ENCODE data around the gene RPL10.
"Not testable (repeated sequence)": the region's sequence is repeated elsewhere in the genome, so short reads cannot be mapped to it uniquely, and the experiment has no call there.

RPL10 gene

DNA sequence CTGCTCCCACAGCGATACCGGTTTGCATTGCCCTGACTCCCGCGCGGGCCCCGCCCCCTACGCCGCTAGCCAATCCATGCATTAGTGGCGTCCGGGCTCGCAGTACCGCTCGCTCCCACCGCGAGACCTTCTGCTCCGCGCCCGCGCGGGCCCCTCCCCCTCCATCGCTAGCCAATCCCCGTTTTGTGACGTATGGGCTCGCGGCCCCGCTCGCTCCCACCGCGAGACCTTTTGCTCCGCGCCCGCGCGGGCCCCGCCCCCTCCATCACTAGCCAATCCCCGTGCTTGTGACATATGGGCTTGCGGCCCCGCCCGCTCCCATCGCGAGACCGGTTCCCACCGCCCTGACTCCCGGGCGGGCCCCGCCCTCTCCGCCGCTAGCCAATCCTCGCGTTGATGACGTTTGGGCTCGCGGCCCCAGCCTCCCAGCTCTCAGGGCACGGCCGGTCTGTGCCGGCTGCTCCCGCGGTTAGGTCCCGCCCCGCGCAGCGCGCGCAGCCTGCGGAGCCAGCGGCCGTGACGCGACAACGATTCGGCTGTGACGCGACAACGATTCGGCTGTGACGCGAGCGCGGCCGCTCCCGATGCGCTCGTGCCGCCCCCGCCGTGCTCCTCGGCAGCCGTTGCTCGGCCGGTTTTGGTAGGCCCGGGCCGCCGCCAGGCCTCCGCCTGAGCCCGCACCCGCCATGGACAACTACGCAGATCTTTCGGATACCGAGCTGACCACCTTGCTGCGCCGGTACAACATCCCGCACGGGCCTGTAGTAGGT, 19.2 kb upstream of the RPL10 start, which contains the start of gene EMD:
EMD (plus strand) TSS at position 497 of the 770 bp plus-strand sequence; CDS start at position 687, 190 bp downstream.
- peak; percentile 95 for DNase-seq

DNA sequence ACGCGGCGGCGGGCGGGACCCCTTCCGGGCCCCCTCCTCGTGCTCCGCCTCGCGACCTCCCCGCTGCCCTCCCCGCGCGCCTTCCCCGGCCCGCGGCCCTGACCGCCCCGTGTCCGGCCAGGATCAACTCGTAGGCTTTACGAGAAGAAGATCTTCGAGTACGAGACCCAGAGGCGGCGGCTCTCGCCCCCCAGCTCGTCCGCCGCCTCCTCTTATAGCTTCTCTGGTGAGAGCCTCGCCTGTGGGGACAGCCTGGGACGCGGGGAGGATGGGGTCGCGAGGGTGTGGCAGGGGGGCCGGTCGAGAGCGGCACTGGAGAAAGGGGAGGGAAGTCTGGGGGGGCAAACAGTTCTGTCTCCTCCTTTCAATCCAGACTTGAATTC, 18.6 kb upstream of the RPL10 start:
- no peak for DNase-seq

DNA sequence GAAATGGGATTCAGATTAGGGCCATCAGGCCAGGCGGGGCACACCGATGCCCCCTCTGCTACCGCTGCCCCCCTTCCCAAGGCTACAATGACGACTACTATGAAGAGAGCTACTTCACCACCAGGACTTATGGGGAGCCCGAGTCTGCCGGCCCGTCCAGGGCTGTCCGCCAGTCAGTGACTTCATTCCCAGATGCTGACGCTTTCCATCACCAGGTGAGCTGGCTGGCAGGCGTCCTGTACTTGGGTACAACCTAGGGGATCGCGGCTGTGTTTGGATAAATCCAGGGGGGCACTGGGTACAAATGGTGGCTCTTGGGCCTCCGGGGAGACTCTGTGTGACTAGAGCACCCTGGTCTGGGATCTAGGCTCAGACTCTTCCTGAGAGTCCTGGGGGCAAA, 18.0 kb upstream of the RPL10 start:
- no peak for DNase-seq

DNA sequence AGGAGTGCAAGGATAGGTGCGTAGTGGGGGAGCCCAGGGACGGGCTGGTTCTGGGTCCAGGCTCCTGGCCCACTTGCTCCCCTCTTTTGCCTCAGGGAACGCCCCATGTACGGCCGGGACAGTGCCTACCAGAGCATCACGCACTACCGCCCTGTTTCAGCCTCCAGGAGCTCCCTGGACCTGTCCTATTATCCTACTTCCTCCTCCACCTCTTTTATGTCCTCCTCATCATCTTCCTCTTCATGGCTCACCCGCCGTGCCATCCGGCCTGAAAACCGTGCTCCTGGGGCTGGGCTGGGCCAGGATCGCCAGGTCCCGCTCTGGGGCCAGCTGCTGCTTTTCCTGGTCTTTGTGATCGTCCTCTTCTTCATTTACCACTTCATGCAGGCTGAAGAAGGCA, 17.4 kb upstream of the RPL10 start:
- DNase-seq: no peak

DNA sequence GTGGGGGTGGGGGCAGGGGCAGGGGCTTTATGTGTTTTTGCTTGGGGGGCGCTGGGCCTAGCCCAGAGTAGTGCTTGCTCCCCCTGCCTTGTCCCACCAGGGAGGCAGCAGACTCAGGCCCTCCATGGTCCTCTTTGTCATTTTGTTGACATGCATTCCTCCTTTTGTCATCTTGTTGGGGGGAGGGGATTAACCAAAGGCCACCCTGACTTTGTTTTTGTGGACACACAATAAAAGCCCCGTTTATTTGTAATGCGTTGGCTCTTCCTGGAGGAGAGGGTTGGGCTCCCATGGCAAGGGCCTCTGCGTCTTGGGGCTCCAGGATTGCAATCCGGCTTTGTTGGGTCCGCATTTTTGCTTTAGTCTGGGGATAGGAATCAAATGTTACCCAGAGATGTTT, 16.9 kb upstream of the RPL10 start:
- no peak for DNase-seq

DNA sequence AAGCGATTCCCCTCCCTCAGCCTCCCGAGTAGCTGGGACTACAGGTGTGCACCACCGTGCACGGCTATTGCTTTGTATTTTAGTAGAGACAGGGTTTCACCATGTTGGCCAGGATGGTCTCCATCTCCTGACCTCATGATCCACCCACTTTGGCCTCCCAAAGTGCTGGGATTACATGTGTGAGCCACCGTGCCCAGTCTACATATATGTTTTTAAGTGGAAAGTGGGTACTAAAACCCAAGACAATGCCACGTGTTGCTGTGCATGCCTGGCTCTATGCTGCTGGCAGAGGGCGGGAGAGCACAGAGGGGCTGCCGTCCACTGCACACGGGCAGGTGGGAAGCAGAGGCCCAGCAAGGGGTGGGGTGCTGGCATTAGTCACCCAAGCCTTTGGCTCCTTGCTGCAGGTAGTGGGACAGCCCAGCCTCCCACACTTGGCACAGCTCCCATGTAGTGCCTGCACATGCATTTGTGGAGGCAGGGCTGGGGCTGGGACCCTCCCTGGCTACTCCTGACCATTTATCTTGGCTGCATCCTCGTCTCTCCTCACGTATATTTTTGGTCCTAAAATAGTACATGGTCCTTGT, 15.6 kb upstream of the RPL10 start:
- no peak for DNase-seq

DNA sequence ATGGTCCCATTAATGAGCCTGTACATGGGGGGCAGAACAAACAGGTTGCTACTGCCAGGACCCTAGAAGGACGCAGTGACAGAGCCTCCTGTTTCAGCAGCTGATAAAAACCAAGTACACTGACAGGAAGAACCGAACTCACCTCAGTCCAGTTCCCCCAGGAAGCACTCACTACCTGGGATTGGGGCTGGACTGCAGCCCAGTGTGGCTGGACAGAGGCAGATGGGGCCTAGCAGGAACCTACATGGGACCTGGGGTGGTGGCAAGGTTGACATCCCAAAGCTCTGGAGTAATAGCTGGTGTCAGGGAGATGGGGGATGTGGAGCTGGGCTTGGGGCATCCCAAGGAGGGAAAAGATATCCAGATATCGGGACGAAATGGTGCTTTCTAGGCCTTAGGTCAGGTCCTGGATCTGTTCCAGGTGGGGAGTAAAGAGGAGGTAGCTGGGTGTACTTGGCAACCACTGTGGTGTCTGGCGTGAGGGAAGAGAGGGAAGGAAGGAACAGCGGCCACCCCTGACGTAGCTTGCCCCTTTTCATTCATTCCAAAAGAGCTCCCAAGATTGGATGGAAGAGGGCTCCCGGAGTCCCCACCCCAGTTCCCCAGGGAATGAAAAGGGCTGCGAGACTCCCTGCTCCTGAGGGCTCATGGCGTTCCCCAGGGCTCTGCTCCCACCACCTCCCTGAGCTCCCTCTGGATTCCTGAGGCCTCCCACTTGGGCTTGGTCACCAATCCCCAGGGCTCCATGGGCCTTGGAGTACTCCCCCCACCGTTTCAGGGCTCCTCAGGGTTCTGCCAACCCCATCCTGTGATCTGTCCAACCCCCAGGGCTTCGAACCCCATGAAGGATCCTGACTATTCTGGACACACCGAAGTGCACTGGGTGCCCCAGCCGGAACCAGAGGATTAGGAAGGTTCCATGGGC, 14.6 kb upstream of the RPL10 start:
- no peak for DNase-seq

DNA sequence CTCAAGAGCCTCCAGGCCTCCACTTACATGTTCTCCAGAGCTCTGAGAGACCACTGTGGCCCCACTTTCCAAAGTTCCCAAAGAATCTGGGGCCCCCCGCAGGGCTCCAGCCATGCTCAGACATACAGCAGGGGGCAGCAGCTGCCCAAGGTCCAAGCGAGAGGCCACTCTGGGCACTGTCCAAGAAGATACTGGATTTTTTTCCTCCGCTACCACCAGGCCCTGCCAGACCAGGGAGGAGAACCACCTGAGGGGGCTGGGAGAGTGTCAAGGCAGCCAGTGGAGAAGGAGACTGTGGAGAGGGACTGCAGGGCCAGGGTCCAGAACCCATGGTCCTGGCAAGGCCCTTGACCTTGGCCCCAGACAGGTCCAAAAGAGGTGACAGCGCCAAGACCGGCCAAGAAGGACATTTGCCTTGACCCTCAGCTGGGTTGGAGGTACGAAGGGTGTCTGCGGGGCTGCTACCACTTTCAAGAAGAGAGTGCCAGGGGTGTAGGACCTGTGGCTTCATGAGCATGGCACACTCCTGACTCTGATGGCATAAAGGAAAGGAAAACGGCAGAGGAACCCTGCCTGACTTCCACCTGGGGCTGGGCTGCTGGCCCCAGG, 13.8 kb upstream of the RPL10 start:
- no peak for DNase-seq

DNA sequence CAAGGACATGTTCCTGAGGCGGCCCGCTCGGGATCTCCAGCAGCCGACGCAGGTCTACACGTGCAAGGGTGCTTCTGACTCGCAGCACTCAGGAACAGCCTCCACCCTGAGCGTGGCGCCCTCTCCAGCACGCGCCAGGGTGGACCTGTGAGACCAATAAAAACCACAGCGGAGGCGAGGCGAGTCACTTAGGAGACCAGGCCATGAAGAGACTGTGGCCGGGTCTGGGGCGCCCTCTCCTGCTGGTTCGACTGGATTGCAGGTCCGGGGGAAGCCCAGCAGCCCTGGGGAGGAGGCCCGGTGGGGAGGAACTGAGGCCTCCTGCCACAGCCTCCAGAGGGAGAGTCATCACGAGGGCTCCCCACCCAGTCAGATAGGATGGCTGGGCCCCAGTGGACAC, 10.1 kb upstream of the RPL10 start:
- DNase-seq: not testable (repeated sequence)

DNA sequence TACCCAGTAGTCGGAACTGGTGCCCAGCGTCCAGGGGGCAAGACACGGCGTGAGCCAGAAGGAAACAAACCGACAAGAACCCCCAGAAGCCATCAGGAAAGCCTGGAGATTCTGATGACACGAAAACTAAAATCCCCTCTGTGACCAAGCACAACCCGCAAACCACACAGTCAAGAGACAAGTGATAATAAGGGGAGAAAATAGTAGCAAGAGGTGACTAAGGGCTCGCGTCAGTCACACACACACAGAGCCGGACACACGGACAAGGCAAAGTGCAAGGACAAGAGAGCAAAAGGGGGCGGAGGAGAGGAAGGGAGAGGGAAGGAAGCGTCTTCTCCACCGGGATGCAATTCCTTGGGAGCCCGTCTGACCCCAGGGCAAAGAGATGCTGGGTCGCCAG, 9.5 kb upstream of the RPL10 start:
- not testable (repeated sequence) for DNase-seq

DNA sequence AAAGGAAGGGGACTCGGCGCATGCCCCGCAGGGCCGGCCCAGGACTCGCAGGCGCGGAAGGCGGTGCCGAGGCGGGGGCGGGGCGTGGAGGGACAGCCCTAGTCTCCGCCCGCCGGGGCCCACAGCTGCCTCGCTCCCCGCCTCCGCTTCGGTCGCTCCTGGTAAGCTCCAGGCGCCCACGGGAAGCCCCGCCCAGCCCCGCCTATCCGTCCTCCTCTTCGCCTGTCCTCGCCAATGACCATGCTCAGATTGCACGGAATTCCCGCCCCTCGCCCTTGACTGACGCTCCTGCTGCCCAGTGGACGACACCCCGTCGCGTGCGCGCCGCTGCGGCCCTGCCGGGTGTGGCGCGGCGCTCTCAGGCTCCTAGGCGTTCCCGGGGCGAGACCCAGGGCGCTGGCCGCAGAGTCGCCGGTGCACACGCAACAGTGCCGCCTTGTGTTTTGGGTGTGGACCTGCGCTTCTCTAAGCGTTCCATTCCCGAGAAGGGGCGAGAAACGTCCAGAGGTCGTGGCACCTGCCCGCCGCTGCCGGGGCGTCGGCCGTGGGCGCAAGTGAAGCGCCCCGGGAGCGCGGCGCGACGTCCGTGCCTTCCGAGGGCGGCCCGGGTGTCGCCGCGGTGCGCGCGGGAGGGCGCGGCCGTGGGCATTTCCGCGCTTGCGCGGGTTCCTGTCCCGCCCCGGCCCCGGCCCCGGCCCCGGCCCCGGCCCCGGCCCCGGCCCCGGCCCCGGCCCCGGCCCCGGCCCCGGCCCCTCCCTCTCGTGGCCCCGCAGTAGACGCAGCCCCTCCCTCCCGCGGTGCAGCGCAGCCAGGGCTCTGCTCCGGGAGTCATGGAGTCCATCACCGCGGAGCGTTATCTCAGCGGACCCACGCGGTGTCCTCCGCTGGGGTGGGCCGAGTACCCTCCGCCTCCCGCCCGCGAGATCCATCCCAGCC, 8.1 kb upstream of the RPL10 start:
- DNase-seq: not testable (repeated sequence)

DNA sequence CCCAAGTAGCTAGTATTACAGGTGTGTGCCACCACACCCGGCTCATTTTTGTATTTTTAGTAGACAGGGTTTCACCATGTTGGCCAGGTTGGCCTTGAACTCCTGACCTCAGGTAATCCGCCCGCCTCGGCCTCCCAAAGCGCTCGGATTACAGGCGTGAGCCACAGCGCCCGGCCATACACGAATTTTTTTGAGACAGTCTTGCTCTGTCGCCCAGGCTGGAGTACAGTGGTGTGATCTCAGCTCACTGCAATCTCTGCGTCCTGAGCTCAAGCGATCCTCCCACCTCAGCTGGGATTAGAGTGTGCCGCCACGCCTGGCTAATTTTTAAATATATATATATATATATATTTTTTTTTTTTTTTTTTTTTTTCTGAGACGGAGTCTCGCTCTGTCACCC, 1.8 kb upstream of the RPL10 start:
- not testable (repeated sequence) for DNase-seq

DNA sequence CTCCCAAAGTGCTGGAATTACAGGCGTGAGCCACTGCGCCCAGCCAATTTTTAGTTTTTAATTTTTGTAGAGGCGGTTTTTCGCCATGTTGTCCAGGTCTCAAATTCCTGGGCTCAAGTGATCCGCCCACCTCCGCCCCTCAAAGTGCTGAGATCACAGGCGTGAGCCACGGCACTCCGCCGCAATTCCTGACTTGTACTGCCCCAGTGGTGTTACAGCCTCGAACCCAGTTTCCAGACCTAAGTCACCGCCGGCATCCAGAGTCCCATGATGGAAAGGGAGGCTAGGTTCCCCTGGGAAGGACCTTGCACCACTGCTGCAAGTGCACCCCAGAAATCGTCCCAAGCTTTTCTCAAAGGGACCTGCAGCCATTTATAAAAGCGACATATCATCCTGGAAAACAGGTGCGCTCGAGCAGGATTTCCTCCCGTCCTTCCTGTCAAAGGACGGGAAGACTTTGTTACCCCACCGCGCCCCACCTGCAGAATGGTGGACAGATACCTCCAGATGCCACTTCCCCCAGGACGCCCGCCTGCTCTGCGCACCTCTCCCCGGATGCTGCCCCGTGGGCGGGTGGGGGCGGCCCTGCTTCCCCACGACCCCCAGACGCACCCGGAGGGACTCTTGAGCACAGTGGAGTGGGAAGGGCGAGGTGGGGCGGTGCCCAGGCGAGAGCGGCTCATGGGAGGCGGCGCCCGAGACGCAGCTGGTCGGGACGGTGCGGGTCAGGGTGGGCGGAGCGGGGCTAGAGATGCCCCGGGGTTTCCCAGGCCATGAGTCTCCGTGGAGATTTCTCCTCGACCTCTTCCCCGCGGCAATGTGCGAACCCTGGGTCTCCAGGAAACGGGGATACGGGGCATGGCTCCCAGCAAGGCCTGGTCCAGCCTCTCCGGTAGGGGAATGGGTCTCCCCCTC, 947 bp upstream of the RPL10 start:
- DNase-seq: no peak

DNA sequence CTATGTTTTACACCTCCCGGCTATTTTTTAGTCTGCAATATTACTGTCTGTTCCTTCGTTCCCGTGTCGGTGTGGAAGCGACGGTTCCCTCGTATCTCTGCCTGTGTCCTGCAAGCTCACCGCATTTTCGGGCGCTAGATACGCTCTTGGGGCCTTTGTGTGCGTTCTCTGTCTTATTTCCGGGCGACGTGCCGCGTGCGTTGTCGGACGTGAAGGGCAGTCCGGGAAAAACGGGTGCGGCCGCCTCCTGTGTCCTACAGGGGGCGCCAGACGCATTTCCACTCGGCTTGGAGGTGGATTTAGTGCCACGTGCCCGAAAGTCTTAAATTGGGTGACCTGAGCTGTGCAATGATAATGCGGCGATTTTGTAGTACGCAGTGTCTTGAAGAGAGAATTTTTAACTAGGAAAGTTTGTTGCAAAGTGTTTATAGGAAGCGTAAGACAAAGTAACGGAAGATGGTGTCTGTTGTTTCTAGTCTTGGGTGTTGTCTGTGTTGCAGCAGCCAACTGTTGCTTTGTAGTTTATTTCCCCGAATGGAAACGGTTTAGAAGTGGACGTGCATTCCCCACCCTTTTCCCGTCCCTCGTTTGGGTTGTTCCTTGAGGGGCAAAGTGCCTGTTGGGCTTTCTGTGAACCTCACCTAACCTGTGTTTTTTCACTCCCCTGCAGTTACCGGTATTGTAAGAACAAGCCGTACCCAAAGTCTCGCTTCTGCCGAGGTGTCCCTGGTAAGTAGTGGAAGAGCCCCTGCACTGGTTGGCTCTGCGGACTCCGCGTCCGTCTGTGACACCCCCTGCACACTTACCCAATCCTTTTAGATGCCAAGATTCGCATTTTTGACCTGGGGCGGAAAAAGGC, 720 bp downstream of the RPL10 start:
- no peak for DNase-seq

DNA sequence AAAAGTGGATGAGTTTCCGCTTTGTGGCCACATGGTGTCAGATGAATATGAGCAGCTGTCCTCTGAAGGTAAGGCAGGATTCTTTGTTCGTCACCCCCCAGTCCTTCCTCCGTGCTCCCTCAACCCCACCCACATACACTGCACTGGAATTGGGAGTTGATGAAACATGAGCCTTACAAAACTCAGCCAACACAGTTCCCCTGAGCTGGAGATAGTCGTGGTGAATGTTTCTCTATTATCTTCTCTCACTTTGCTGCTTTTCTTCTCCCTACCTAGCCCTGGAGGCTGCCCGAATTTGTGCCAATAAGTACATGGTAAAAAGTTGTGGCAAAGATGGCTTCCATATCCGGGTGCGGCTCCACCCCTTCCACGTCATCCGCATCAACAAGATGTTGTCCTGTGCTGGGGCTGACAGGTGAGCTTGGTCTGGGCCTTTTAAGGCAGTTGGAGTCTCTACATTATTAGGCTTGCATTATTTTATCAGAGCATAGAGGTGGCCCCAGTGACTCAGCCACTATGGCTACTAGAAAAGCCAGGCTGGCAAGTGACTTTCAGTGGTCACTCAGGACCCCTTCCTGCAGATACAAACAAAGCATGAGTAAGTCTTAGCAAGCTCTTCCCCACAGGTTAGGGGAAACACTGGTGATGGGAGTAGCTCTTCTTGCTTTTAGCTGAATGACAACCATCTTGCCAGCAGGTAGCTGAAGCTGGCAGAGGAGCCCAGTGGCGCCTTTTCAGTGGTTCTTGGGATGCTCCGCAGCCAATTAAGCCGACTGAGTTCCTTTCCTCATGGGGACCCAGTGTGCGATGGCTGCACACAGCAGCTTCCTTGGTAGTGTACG, 1.6 kb downstream of the RPL10 start:
- DNase-seq: no peak

DNA sequence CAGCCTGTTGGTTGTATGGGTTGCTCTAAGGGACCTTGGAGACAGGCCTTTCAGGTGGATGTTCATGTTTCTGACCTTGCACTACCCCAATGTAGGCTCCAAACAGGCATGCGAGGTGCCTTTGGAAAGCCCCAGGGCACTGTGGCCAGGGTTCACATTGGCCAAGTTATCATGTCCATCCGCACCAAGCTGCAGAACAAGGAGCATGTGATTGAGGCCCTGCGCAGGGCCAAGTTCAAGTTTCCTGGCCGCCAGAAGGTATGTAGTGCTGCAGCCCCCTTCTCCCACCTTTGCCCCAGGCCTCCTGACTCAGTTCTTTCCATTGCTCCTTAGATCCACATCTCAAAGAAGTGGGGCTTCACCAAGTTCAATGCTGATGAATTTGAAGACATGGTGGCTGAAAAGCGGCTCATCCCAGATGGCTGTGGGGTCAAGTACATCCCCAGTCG, 2.2 kb downstream of the RPL10 start:
- DNase-seq: not testable (repeated sequence)

DNA sequence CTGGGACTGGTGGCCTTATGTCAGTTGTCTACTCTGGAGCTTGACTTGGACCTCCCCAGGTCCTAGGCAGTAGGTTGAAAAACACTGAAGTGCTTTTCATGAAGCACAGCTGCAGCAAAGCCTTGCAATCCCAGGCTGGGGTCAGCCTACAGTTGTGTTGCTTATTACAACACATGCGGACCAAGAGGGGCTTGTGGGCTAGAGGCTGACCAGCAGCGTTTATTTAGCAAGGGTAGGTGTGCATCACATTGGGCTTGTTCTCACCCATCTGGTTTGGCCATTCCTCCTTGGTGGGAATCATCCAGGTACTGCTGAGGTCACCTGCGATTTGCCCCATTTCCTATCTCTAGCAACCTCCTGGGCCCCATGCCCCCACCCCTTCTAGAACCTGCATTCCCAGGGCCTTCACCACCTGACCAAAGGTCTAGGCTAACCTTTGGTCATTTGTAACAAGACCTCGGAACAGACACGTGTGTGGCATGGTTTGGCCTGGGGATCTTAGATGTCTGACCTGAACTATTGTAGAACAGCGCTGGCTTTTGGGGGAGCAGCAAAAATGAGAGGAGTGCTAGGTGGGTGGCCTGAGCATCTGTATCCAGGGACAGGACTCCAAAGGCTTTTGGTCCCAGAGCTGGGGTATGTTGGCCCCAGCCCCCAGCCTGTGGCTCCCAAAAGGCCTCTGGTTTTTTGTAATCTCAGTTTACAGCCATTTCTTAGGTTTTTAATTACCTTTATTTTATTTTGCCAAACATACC, 3.0 kb downstream of the RPL10 start:
- DNase-seq: no peak

Data from NCI-H1048 (cell line).